HepG2 (cell line): ENCODE data around the gene CCDC122. TPM values are rescaled to one million over a fixed set of nuclear protein-coding genes. Genes with fewer than 3 reads are reported as not detected.
A peak's percentile ranks its signal among the peaks of the same experiment; 100 is the strongest.

Source experiments
- GMEB1 ChIP-seq: sonication (generic); formaldehyde crosslinking; IDR thresholded peaks from 2 replicates; pipeline ENCODE4 v1.5.1; 2020; ENCODE audit warnings: missing genetic modification reagents, mild to moderate bottlenecking, borderline replicate concordance
- HMGXB3 ChIP-seq: sonication (generic); formaldehyde crosslinking; IDR thresholded peaks from 2 replicates; pipeline ENCODE4 v1.4.0; 2020; ENCODE audit warnings: missing genetic modification reagents, borderline replicate concordance
- NAIF1 ChIP-seq: sonication (generic); formaldehyde crosslinking; IDR thresholded peaks from 2 replicates; pipeline ENCODE4 v1.5.0; 2020; ENCODE audit warnings: mild to moderate bottlenecking, missing genetic modification reagents, borderline replicate concordance
- RBFOX2 ChIP-seq: fragments of 200-400 bp; formaldehyde crosslinking; IDR thresholded peaks from 2 replicates; pipeline ENCODE4 v1.6.1; 2017; ENCODE audit warnings: low read depth, mild to moderate bottlenecking, low read length
- SAFB2 ChIP-seq: sonication (generic); formaldehyde crosslinking; IDR thresholded peaks from 2 replicates; pipeline ENCODE4 v1.5.1; 2020; ENCODE audit warnings: missing genetic modification reagents, low read depth, mild to moderate bottlenecking, borderline replicate concordance
- SMAD9 ChIP-seq: sonication (generic); formaldehyde crosslinking; IDR thresholded peaks from 2 replicates; pipeline ENCODE4 v1.5.1; 2020; ENCODE audit warnings: mild to moderate bottlenecking, missing genetic modification reagents
- TBX3 ChIP-seq: fragments of 450-650 bp; IDR thresholded peaks from 2 replicates; pipeline ENCODE4 v1.6.1; 2017; ENCODE audit warnings: antibody characterized with exemption, mild to moderate bottlenecking, inconsistent platforms, borderline replicate concordance
- ZBTB43 ChIP-seq: sonication (generic); formaldehyde crosslinking; conservative IDR thresholded peaks from 2 replicates; pipeline ENCODE4 v1.4.0; 2020; ENCODE audit warnings: missing genetic modification reagents
- ZBTB49 ChIP-seq: sonication (generic); formaldehyde crosslinking; IDR thresholded peaks from 2 replicates; pipeline ENCODE4 v1.4.0; 2020; ENCODE audit warnings: missing genetic modification reagents, borderline replicate concordance
- ZFX ChIP-seq: sonication (generic); formaldehyde crosslinking; IDR thresholded peaks from 2 replicates; pipeline ENCODE4 v1.4.0; 2020; ENCODE audit warnings: mild to moderate bottlenecking, low read depth, missing genetic modification reagents, moderate library complexity
- ZNF484 ChIP-seq: sonication (generic); formaldehyde crosslinking; IDR thresholded peaks from 2 replicates; pipeline ENCODE4 v1.5.1; 2020; ENCODE audit warnings: mild to moderate bottlenecking, low read depth, missing genetic modification reagents, borderline replicate concordance
- ZNF615 ChIP-seq: sonication (generic); formaldehyde crosslinking; IDR thresholded peaks from 2 replicates; pipeline ENCODE4 v1.5.0; 2020; ENCODE audit warnings: mild to moderate bottlenecking, missing genetic modification reagents, borderline replicate concordance
- ZNF75D ChIP-seq: sonication (generic); formaldehyde crosslinking; IDR thresholded peaks from 2 replicates; pipeline ENCODE4 v1.8.1; 2023; ENCODE audit warnings: missing genetic modification reagents, mild to moderate bottlenecking, borderline replicate concordance
- ZSCAN29 ChIP-seq: sonication (generic); formaldehyde crosslinking; conservative IDR thresholded peaks from 2 replicates; pipeline ENCODE4 v1.4.0; 2020; ENCODE audit warnings: mild to moderate bottlenecking, missing genetic modification reagents
- ZUFSP ChIP-seq: sonication (generic); formaldehyde crosslinking; IDR thresholded peaks from 2 replicates; pipeline ENCODE4 v1.9.0; 2021; ENCODE audit warnings: missing genetic modification reagents, mild to moderate bottlenecking, borderline replicate concordance
- polyA plus RNA-seq, 8 experiments: library from polyadenylated mRNA; depleted of rRNA in 3 of 8; stranded (reverse) in 7 of 8; unstranded in 1 of 8; fragments of >200 nt; fragmentation: Illumina TruSeq in 4 of 8; extraction: Trizol in 4 of 8; gene quantifications; 2 replicates each; pipeline versions ENCODE4 v1.2.1 to v1.2.3, GENCODE V29; 2011 to 2016; ENCODE audit warnings: low read depth in 4 of 8, missing spikeins in 1 of 8, mixed read lengths in 1 of 8; ENCODE audit not compliant: insufficient read depth in 1 of 8
- total RNA-seq, 5 experiments: library from RNA; depleted of rRNA; stranded (reverse); fragments of >200 nt; fragmentation: Illumina TruSeq; extraction: Trizol; gene quantifications; 2 replicates each; pipeline ENCODE4 v1.2.3, GENCODE V29; 2016; ENCODE audit warnings: low read depth in 1 of 5

Gene CCDC122
- total and polyA plus RNA-seq, 2 of the 13 experiments (the other 11 are each of a cell fraction or from before 2014, with no cell fraction given) = 0.32 to 3.5 TPM

- TF ChIP-seq ZNF484 = no peak
- TF ChIP-seq ZSCAN29 (CRISPR knock-in tag) = no peak
- TF ChIP-seq HMGXB3 (CRISPR knock-in tag) = no peak
- TF ChIP-seq RBFOX2 = peak; percentile 95
- TF ChIP-seq SAFB2 (CRISPR knock-in tag) = no peak
- TF ChIP-seq ZNF75D = no peak
- no peak for TF ChIP-seq ZNF615 (CRISPR knock-in tag)
- TF ChIP-seq GMEB1 (CRISPR knock-in tag) = no peak
- TF ChIP-seq SMAD9 (CRISPR knock-in tag) = no peak
- no peak for TF ChIP-seq NAIF1 (CRISPR knock-in tag)
- TF ChIP-seq TBX3 = no peak
- peak; percentile 88 for TF ChIP-seq ZBTB43
- TF ChIP-seq ZBTB49 = 0 out of 2 replicates have a peak, but pooled peaks have one; percentile 54
- peak; percentile 90 for TF ChIP-seq ZFX
- TF ChIP-seq ZUFSP (CRISPR knock-in tag) = no peak
Observed at GRCh38 chr13:43878892-43879754, at the start of gene CCDC122 (continued).
